IPS-15b (cell line): ENCODE results near the gene SMAD3.

Experiments
- H3K27me3 ChIP-seq: one replicate; pipeline ENCODE4 v1.6.1; 2013; ENCODE audit warnings: low read length; ENCODE audit not compliant: control insufficient read depth, insufficient read depth
- H3K36me3 ChIP-seq: one replicate; pipeline ENCODE4 v1.6.1; 2013; ENCODE audit warnings: low read length; ENCODE audit not compliant: control insufficient read depth, insufficient read depth
- H3K4me1 ChIP-seq: one replicate; pipeline ENCODE4 v1.6.1; 2013; ENCODE audit warnings: mild to moderate bottlenecking, low read length; ENCODE audit not compliant: control insufficient read depth, insufficient read depth
- H3K4me3 ChIP-seq: one replicate; pipeline ENCODE4 v1.5.1; 2013; ENCODE audit warnings: low read depth, low read length
- H3K9ac ChIP-seq: one replicate; pipeline ENCODE4 v1.6.1; 2013; ENCODE audit warnings: low read depth, mild to moderate bottlenecking, low read length
- H3K9me3 ChIP-seq: one replicate; pipeline ENCODE4 v1.6.1; 2013; ENCODE audit warnings: mild to moderate bottlenecking, low read length; ENCODE audit not compliant: control insufficient read depth, insufficient read depth

Gene SMAD3

DNA sequence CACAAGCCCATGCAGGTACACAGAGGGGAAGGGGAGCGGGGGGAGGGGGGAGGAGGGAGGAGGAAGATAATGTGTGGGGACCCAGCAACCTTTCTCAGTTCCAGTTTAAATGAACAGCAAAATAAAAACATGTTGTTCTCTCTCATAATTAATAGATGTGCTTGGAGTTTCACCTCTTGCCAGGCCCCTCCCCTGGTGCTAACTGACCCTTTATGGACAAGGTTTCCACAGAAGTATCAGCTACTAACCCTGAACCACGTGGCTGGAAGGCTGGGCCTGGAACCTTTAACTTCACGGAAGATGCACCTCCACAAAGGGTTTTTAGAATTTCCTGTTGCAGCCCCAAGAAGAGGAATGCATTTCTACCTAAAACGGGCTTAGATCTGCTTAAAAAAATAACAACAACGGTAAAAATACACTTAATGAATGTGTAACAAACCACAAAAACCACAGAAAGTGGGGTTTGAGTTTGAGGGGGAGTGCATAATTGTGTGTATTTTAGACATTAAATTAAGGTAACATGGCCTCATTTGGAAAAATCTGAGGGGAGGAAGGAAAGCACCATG lies 14.8 kb upstream of the SMAD3 start:
- Histone ChIP-seq H3K27me3 (no peaks in the 10 kb centered on the region), H3K9ac (no peak overlapping the region), H3K4me1 (peaks cover 3% of the 10 kb centered on the region), H3K4me3 (no peak overlapping the region), H3K36me3 (no peaks in the 10 kb centered on the region), H3K9me3 (no peaks in the 10 kb centered on the region)

GRCh38 chr15:67051088-67052045 lies 14.0 kb upstream of the SMAD3 start:
- Histone ChIP-seq H3K9me3 (no peaks in the 10 kb centered on the region), H3K9ac (no peak overlapping the region), H3K4me1 (peaks cover 3% of the 10 kb centered on the region), H3K4me3 (no peak overlapping the region), H3K27me3 (no peaks in the 10 kb centered on the region), H3K36me3 (no peaks in the 10 kb centered on the region)

DNA sequence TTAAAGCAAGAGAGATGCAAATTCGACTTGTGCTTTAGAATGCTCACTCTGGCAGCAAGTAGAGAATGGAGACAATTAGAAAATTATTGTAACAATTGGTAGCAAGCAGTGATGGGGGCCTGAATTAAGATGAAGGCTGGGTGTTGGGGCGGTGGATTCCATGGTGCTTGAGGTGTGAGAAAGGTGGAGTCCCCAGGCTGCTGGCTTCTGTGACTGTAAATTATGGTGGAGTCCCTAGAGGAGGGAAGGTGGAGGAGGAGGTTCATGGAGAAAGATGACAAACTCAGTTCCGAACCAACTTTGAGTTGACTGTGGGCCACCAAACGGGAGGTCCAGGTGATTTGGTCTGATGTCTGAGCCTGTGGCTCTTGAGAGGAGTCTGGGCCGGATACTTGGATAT lies 10.7 kb upstream of the SMAD3 start:
- H3K4me1 ChIP-seq, result peaks cover 3% of the 10 kb centered on the region
- H3K9me3 ChIP-seq, result no peaks in the 10 kb centered on the region
- no peaks in the 10 kb centered on the region for H3K36me3 ChIP-seq
- H3K4me3 ChIP-seq, result no peak overlapping the region
- no peaks in the 10 kb centered on the region for H3K27me3 ChIP-seq
- H3K9ac ChIP-seq, result no peak overlapping the region

GRCh38 chr15:67059127-67059553 lies 6.3 kb upstream of the SMAD3 start:
- no peaks in the 10 kb centered on the region for H3K36me3 ChIP-seq
- peaks cover 12% of the 10 kb centered on the region for H3K4me1 ChIP-seq
- peaks cover 24% of the 10 kb centered on the region for H3K27me3 ChIP-seq
- H3K9me3 ChIP-seq, result no peaks in the 10 kb centered on the region
- no peak overlapping the region for H3K9ac ChIP-seq
- no peak overlapping the region for H3K4me3 ChIP-seq

DNA sequence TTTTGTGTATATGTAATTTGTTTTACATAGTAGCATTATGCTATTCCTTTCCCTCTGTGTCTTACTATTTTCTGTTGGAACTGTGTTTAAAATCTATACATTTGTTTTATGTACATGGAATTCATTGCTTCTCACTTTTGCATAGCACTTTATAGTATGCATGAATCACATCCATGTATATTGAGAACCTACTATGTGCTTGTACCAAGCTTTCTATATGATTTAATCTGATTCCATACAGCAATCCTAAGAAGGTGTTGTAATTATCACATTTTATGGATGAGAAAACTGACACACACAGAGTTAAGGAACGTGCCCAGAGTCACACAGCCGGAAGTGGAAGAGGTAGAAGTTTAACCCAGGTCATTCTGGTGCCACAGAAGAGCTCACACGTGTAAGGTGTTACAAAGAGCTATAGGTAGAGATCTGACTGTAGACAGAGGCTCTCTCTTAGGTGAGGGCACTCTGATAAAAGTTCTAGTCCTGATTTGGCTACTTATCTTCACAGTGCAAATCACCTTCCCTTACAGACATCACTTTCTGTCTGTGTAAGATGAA lies 3.5 kb upstream of the SMAD3 start:
- Histone ChIP-seq H3K9me3 (no peaks in the 10 kb centered on the region), H3K4me3 (no peak overlapping the region), H3K27me3 (peaks cover 24% of the 10 kb centered on the region), H3K4me1 (peaks cover 10% of the 10 kb centered on the region), H3K36me3 (no peaks in the 10 kb centered on the region), H3K9ac (no peak overlapping the region)

- no peaks in the 10 kb centered on the region for H3K36me3 ChIP-seq
- no peak overlapping the region for H3K4me3 ChIP-seq
- no peaks in the 10 kb centered on the region for H3K9me3 ChIP-seq
- H3K9ac ChIP-seq, result no peak overlapping the region
- peaks cover 26% of the 10 kb centered on the region for H3K27me3 ChIP-seq
- H3K4me1 ChIP-seq, result peaks cover 10% of the 10 kb centered on the region
These were observed 2.9 kb upstream of the SMAD3 start for GRCh38 chr15:67062369-67062985.

GRCh38 chr15:67063689-67064606 lies 1.5 kb upstream of the SMAD3 start:
- Histone ChIP-seq H3K4me3 (peak overlapping the region; percentile 88), H3K27me3 (peaks cover 32% of the 10 kb centered on the region), H3K9ac (peak overlapping the region; percentile 54)

DNA sequence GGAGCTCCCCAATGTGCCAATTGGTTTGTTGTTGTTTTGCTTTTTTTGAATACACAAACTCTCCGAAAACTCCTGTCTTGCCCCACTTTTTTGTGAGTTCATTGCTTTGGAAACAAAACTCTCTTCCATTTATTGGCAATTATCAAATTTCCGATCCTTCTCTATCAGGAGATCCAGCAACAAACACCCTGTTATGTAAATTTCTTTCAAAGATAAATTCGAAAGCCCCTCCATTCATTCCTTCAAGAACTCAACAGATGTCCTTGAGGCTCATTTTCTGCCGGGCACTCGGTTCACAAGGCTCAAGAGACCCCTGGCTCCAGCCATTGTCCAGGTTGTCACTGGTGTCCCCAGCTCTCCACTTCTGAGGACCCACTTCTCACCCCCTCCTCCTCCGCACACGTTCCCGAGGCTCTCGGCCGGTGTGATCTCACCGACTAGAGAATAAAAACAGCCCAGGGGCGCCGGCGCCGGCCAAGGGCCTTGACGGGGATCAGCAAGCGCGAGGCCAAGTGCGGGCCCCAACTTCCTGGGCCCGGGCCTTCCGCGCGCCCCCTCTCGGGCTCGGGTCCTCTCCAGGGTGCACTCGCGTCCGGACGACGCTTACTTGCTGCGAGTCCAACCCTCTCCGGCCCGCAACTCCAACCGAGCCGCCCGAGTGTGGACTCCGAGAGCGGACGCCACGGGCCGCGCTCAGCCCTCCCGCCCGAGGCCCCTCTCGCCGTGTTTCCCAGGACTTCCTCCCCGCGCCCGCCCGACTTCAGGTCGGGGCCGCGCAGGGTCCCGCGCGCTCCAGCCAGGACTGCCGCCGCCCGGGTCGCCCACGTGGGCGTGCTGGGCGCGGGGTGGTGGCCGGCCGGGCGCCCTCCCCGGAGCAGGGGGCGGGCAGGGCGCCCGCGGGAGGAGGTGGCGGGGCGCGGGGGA lies 533 bp upstream of the SMAD3 start:
- Histone ChIP-seq H3K9ac (peak overlapping the region; percentile 60), H3K27me3 (peaks cover 32% of the 10 kb centered on the region), H3K4me3 (peak overlapping the region; percentile 88), H3K9me3 (no peaks in the 10 kb centered on the region), H3K4me1 (peaks cover 18% of the 10 kb centered on the region), H3K36me3 (no peaks in the 10 kb centered on the region)

More at GRCh38 chr15:67063689-67064606, 1.5 kb upstream of the SMAD3 start:
- Histone ChIP-seq H3K4me1 (peaks cover 18% of the 10 kb centered on the region), H3K9me3 (no peaks in the 10 kb centered on the region), H3K36me3 (no peaks in the 10 kb centered on the region)

- H3K36me3 ChIP-seq, result no peaks in the 10 kb centered on the region
- H3K9ac ChIP-seq, result peak overlapping the region; percentile 71
- peak overlapping the region; percentile 88 for H3K4me3 ChIP-seq
- no peaks in the 10 kb centered on the region for H3K9me3 ChIP-seq
- peaks cover 29% of the 10 kb centered on the region for H3K27me3 ChIP-seq
- H3K4me1 ChIP-seq, result peaks cover 20% of the 10 kb centered on the region
These were observed 898 bp downstream of the SMAD3 start for GRCh38 chr15:67066041-67066958.
